OCI-LY7 (cell line): ENCODE results near the gene GTF2IRD1. TPM values are rescaled to one million over a fixed set of nuclear protein-coding genes. Genes with fewer than 3 reads are reported as not detected.

Experiments
- BruUV-seq: library from RNA; stranded (reverse); fragments of 400-500 nt; replicated peaks from 2 replicates; lab custom pipeline; 2021; lab: Mats Ljungman, UMichigan
- CTCF ChIA-PET: fragments of 300-600 bp; sonication (Branson Sonifier 250); formaldehyde crosslinking; loops from one replicate; lab custom pipeline; 2022; ENCODE audit warnings: antibody characterized with exemption; ENCODE audit not compliant: unreplicated experiment; lab: Charles Lee
- POLR2A ChIA-PET: fragments of 300-600 bp; sonication (Branson Sonifier 250); formaldehyde crosslinking; loops from one replicate; lab custom pipeline; 2022; ENCODE audit warnings: antibody characterized with exemption; lab: Charles Lee
- DNase-seq: peaks from one replicate; pipeline ENCODE4 v3.0.0-alpha.2; 2015; ENCODE audit warnings: low spot score
- H2AFZ ChIP-seq: fragments of 200-600 bp; sonication (generic), shearing (Covaris generic); 2 replicates; pipeline ENCODE4 v1.6.1; 2014; ENCODE audit warnings: mild to moderate bottlenecking, antibody characterized with exemption, low read length, moderate library complexity
- H3K27ac ChIP-seq: fragments of 200-600 bp; sonication (generic); 2 replicates; pipeline ENCODE4 v1.5.1; 2014; ENCODE audit warnings: mixed run types, low read depth, mild to moderate bottlenecking, moderate library complexity, low read length, inconsistent platforms; ENCODE audit not compliant: poor library complexity, severe bottlenecking
- H3K36me3 ChIP-seq: fragments of 200-600 bp; sonication (generic); 2 replicates; pipeline ENCODE4 v1.6.1; 2014; ENCODE audit warnings: mild to moderate bottlenecking, antibody characterized with exemption, low read length, moderate library complexity, mixed read lengths; ENCODE audit not compliant: insufficient read depth
- H3K4me1 ChIP-seq: fragments of 200-600 bp; sonication (generic); 2 replicates; pipeline ENCODE4 v1.5.1; 2014; ENCODE audit warnings: mild to moderate bottlenecking, low read length; ENCODE audit not compliant: insufficient read depth, poor library complexity, severe bottlenecking
- H3K4me2 ChIP-seq: fragments of 200-600 bp; sonication (generic); 2 replicates; pipeline ENCODE4 v1.6.1; 2014; ENCODE audit warnings: mild to moderate bottlenecking, low read length
- H3K4me3 ChIP-seq: fragments of 200-600 bp; sonication (generic); 2 replicates; pipeline ENCODE4 v1.5.1; 2014; ENCODE audit warnings: mild to moderate bottlenecking, low read depth, low read length; ENCODE audit not compliant: poor library complexity, severe bottlenecking
- H3K79me2 ChIP-seq: fragments of 200-600 bp; sonication (generic); 2 replicates; pipeline ENCODE4 v1.6.1; 2016; ENCODE audit warnings: low read depth, mild to moderate bottlenecking, low read length, moderate library complexity, mixed read lengths; ENCODE audit not compliant: insufficient read depth
- H3K9me2 ChIP-seq: fragments of 200-600 bp; sonication (generic); 2 replicates; pipeline ENCODE4 v1.6.1; 2016; ENCODE audit warnings: mild to moderate bottlenecking, low read length, mixed read lengths; ENCODE audit not compliant: insufficient read depth
- H3K9me3 ChIP-seq: fragments of 200-600 bp; sonication (generic); 2 replicates; pipeline ENCODE4 v1.6.1; 2014; ENCODE audit warnings: mild to moderate bottlenecking, mixed run types, low read length, mixed read lengths
- H4K20me1 ChIP-seq: fragments of 200-600 bp; sonication (generic); 2 replicates; pipeline ENCODE4 v1.6.1; 2014; ENCODE audit warnings: mild to moderate bottlenecking, antibody characterized with exemption, low read length, moderate library complexity, mixed read lengths; ENCODE audit not compliant: insufficient read depth
- EZH2phosphoT487 ChIP-seq: fragments of 200-600 bp; sonication (generic); IDR thresholded peaks from 2 replicates; pipeline ENCODE4 v1.6.1; 2018; ENCODE audit warnings: low read depth, borderline replicate concordance, mild to moderate bottlenecking, mixed run types, antibody characterized with exemption, low read length, moderate library complexity, mixed read lengths
- intact Hi-C: fragments of 100-400 bp; cut with micrococcal nuclease; formaldehyde crosslinking; loops from one replicate; pipeline ENCODE4 v1.10.0; 2022; ENCODE audit not compliant: unreplicated experiment
- total RNA-seq, 2 experiments: library from RNA; depleted of rRNA in 1 of 2; stranded (reverse); fragments of >200 nt in 1 of 2; shearing (Covaris generic) in 1 of 2; gene quantifications; 2 replicates each; pipeline ENCODE4 v1.2.3, GENCODE V29; 2014 to 2022
- TF ChIP-seq, protein P1 (sequence below): fragments of 200-600 bp; sonication (generic); conservative IDR thresholded peaks from 2 replicates; pipeline ENCODE4 v1.5.1; 2014; ENCODE audit warnings: mild to moderate bottlenecking, antibody characterized with exemption, low read length, moderate library complexity, mixed read lengths

The GTF2IRD1 gene
- total RNA-seq, 2 experiments from 2014 or later: 4.4 to 34.3 TPM

DNA sequence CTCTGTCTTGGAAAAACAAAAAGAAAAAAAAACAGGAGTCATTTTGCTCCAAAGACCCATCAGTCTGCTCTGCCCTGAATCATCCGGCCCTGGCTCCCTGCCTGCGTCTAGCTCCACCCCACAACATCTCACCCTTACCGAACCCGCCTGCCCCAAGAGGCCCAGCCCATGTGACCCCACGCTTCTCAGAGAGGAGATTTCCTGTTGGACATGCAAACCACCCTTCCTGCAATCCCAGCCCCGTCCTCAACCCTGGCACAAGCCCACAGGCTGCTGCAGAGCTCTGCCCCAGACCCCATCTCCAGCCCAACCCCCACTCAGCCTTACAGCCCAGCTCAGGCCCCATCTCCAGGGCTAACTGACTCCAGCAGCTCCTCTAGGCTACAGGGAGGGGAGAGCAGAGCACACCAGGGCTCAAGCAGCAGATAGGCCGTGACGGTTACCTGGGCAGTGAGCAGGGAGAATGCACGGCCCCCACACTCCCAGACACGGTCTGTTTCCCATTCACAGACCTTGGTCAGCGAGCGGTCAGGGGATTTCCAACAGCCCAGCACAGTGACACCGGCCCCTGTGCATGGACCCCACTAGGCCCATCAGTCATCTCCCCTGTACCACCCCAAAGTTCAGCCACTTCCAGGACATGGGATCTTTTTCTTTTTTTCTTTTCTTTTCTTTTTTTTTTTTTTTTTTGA lies 133.9 kb downstream of the GTF2IRD1 start:
- Histone ChIP-seq H3K79me2 (no peaks in the 10 kb centered on the region), H3K4me2 (peak overlapping the region; percentile 45), H3K27ac (no peak overlapping the region), H3K9me2 (no peaks in the 10 kb centered on the region), H4K20me1 (no peaks in the 10 kb centered on the region), H3K36me3 (peaks cover 3% of the 10 kb centered on the region; the same call in 1 of the 2 replicates), H3K4me1 (peaks cover 10% of the 10 kb centered on the region), H2AFZ (peak overlapping the region; percentile 67), H3K9me3 (no peaks in the 10 kb centered on the region), H3K4me3 (no peak overlapping the region)
- ChIA-PET POLR2A (interaction anchor here (1.1 kb wide), 1 partner anchor 115 kb away, joined by 3 read pairs; no protein-coding TSS in a partner anchor), CTCF (no interaction called here)
- TF ChIP-seq, protein P1, sequence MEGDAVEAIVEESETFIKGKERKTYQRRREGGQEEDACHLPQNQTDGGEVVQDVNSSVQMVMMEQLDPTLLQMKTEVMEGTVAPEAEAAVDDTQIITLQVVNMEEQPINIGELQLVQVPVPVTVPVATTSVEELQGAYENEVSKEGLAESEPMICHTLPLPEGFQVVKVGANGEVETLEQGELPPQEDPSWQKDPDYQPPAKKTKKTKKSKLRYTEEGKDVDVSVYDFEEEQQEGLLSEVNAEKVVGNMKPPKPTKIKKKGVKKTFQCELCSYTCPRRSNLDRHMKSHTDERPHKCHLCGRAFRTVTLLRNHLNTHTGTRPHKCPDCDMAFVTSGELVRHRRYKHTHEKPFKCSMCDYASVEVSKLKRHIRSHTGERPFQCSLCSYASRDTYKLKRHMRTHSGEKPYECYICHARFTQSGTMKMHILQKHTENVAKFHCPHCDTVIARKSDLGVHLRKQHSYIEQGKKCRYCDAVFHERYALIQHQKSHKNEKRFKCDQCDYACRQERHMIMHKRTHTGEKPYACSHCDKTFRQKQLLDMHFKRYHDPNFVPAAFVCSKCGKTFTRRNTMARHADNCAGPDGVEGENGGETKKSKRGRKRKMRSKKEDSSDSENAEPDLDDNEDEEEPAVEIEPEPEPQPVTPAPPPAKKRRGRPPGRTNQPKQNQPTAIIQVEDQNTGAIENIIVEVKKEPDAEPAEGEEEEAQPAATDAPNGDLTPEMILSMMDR: no peak
- TF ChIP-seq EZH2phosphoT487: no peak
- BruUV-seq: no TSS peak
- intact Hi-C loops: no loop called here
- DNase-seq: peak; percentile 54

DNA sequence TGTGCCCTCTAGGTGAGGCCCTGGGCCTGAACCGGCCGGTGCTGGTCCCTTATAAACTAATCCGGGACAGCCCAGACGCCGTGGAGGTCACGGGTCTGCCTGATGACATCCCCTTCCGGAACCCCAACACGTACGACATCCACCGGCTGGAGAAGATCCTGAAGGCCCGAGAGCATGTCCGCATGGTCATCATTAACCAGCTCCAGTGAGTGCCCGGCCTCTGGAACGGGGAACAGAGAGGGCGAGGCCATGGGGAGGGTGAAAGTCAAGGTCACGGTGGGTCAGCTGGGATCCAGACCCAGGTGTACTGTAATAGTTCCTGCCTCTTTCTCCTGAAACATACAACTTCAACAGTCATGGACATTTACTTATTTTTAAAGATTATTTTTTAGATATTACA lies 137.1 kb downstream of the GTF2IRD1 start:
- no peak for DNase-seq

More for the DNA sequence above, 137.1 kb downstream of the GTF2IRD1 start:
- POLR2A ChIA-PET: interaction anchor here (0.9 kb wide), 1 partner anchor 65 kb away, joined by 4 read pairs; no protein-coding TSS in a partner anchor
- no peak overlapping the region for H3K4me2 ChIP-seq
- no TSS peak for BruUV-seq
- H3K27ac ChIP-seq: no peak overlapping the region
- peaks cover 6% of the 10 kb centered on the region; the same call in 1 of the 2 replicates for H3K36me3 ChIP-seq
- H2AFZ ChIP-seq: no peak overlapping the region
- CTCF ChIA-PET: no interaction called here
- H3K79me2 ChIP-seq: no peaks in the 10 kb centered on the region
- no peaks in the 10 kb centered on the region for H4K20me1 ChIP-seq
- no peaks in the 10 kb centered on the region for H3K9me2 ChIP-seq
- TF ChIP-seq, protein P1: no peak
- no peak overlapping the region for H3K4me3 ChIP-seq
- intact Hi-C loops: no loop called here
- no peaks in the 10 kb centered on the region for H3K9me3 ChIP-seq
- H3K4me1 ChIP-seq: peaks cover 23% of the 10 kb centered on the region
